ENCODE measurements around the gene SORCS2.

DNA sequence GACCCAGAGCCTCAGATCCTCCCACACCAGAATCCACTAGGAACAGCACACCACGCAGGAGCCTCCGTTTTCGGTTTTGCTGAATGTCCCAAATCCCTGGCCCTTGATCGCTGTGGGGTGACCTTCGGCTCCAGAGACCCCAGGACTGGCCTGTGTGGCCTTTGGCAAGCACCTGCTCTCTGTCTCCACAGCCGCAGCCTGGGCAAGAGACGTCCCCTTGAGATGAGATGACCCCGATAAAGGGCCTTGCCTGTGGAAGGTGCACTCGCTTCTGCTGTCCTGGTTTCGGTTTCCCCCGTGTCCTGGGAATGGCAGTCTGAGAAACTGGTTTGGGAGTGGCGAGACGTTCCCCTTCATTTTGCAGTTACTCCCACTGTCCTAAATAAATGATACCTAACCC lies 232.8 kb downstream of the SORCS2 start:
- TF ChIP-seq, protein P1, sequence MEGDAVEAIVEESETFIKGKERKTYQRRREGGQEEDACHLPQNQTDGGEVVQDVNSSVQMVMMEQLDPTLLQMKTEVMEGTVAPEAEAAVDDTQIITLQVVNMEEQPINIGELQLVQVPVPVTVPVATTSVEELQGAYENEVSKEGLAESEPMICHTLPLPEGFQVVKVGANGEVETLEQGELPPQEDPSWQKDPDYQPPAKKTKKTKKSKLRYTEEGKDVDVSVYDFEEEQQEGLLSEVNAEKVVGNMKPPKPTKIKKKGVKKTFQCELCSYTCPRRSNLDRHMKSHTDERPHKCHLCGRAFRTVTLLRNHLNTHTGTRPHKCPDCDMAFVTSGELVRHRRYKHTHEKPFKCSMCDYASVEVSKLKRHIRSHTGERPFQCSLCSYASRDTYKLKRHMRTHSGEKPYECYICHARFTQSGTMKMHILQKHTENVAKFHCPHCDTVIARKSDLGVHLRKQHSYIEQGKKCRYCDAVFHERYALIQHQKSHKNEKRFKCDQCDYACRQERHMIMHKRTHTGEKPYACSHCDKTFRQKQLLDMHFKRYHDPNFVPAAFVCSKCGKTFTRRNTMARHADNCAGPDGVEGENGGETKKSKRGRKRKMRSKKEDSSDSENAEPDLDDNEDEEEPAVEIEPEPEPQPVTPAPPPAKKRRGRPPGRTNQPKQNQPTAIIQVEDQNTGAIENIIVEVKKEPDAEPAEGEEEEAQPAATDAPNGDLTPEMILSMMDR (conservative IDR thresholded peaks at IDR 0.05; ENCODE audit: low read depth, low read length): no peak
- no peak for TF ChIP-seq FOS (IDR thresholded peaks at IDR 0.05; ENCODE audit: low read depth, low read length)
- TF ChIP-seq SMC3 (IDR thresholded peaks at IDR 0.05; ENCODE audit: low read depth, low read length): no peak
- TF ChIP-seq POLR2A (IDR thresholded peaks at IDR 0.05; ENCODE audit: low read depth, low read length): no peak
- TF ChIP-seq MAZ (IDR thresholded peaks at IDR 0.05; ENCODE audit: borderline replicate concordance, low read depth, low read length): no peak
- TF ChIP-seq RFX5 (IDR thresholded peaks at IDR 0.05; ENCODE audit: low read depth, low read length): no peak
